Erythroblast (primary cell): Measurements from ENCODE around the gene STK10.
A peak's percentile ranks its signal among the peaks of the same experiment; 100 is the strongest.

Source experiments
- DNase-seq, 2 experiments: peaks; one replicate each; lab custom pipeline; 2025; lab: John Stamatoyannopoulos, UW
- GATA1 ChIP-seq: IDR thresholded peaks from 2 replicates; pipeline ENCODE4 v1.6.1; 2011; ENCODE audit warnings: low read depth, mild to moderate bottlenecking, control low read depth, low read length, moderate library complexity
- POLR2A ChIP-seq: IDR thresholded peaks from 2 replicates; pipeline ENCODE4 v1.6.1; 2011; ENCODE audit warnings: mild to moderate bottlenecking, low read length

STK10 gene

DNA sequence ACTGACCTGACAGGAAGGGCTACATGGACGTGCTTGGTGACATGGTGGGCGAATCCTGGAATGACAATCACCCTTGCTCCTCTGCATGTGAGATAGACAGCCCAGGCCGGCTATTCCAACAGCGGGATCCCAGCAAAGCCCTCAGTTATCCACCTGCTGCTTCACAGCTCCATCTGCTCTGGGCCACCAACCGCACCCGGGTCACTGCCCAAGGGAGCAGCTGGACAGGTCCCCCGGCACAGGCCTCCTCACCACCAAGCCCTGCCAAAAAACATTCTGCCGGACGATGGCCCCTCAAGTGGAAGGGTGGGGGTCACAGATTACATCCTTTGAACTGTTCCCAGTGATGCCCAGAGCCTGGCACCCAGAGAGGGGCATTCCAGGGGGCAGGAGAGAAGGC lies 39.6 kb downstream of the STK10 start:
- DNase-seq: no peak
- TF ChIP-seq GATA1: no peak
- TF ChIP-seq POLR2A: no peak

- peak; percentile 86 to 93 for DNase-seq
- TF ChIP-seq POLR2A (peak; percentile 34), GATA1 (no peak)
These were observed 40.2 kb downstream of the STK10 start for GRCh38 chr5:172147857-172148256.

- TF ChIP-seq GATA1 (no peak), POLR2A (no peak)
- no peak for DNase-seq
These were observed 41.3 kb downstream of the STK10 start for GRCh38 chr5:172146748-172147092.

DNA sequence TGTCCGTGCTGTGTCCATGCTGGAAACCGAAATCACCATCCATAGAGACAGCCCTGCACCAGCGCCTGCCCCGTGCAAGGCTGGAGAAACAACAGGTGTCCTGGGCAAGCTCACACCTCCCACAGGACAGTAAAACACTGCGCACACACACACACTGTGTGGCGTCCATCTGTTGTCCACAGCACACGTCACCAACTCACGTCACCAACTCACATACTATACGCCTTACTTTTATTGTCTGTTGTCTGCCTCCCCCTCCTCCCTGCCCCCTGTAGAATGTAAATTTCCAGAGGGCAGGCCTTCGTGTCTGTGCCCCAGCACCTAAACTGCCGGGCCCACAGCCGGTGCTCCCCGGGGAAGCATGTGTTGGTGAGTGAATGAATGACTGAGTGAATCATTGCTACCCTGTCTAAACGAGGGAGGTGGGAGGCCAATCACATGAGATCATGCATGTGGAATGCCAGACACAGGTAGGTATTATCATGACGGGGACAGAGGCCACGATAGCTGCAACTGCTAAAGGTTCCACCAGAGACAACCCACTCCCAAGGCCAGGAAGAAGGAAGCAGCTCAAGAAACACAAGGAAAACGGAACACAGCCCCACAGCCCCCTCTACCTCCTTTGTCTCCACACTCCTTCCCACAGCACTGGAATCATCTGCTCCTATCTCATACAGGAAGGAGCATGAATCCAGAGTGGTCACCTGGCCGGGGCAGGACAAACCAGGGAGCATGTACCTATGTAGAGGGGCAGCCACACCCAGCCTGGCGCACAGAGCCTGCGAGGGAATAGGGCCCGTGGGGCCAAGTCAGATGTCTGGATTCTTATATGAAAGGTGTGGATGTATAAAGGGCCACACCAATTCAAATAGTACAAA lies 41.9 kb downstream of the STK10 start:
- peak in 1 of 2 experiments; percentile 32 for DNase-seq
- no peak for TF ChIP-seq GATA1
- TF ChIP-seq POLR2A: no peak

DNA sequence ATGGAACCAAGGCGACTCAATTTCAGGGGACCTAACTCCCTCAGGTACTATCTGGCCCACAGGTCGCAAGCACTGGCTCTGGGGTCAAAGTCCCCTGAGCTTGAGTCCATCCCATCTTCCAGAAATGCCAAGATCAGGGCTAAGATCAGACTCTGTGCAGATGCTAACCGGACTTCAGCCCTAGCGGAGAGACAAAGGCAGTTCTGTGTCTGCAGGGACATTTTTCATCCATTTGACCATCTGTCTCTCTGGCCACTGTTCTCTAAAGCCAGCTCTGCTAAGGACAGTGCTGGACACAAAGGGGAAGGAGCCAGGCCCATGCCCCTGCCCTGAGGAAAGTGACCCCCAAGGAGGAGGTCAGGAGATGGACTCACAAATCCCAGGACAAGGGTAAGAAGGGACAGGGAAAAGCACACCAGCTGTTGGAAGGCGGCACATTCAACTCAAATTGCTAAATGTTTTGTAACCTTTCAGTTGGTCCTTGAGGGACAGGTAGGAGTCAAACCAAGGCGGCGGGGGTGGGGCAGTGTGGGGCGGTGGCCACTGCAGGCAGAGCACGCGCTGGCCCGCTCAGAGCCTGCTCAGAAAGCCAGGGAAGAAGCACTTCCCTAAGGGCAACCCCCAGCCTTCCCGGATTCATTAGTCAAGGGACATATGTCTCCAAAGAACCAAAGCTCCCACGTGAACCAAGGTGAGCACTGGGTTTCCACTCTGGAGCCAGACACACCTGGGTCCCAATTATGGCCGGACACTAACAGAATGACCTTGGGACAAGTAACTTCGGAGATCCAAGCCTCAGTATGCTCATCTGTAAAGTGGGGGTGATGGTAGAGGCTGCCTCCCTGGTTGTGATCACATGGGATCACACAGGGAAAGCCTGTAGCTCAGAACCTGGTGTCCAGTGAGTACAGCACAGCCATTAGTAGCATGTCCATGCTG lies 42.8 kb downstream of the STK10 start:
- peak in 1 of 2 experiments; percentile 53 for DNase-seq

GRCh38 chr5:172144291-172144815 lies 43.7 kb downstream of the STK10 start:
- TF ChIP-seq GATA1 (no peak), POLR2A (peak; percentile 66)

More for the DNA sequence above, 42.8 kb downstream of the STK10 start:
- no peak for TF ChIP-seq POLR2A
- TF ChIP-seq GATA1: no peak

DNA sequence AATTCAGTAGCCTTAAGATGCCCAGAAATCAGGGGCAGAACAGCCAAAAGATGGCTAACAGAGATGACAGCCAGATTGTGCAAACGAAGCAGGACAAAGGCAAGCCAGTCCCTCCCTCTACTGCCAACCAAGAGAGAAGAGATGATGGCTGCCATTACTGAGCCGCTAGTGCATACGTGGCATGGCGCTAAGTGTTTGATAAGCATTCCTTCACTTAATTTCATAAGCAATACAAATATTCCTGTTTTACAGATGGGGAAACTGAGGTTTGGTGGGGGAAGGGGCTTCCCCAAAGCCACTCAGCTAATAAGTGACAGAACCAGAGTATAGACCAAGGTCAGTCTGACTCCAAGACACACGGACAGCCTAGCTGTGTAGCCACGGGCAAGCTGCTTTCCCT lies 44.1 kb downstream of the STK10 start:
- TF ChIP-seq GATA1: no peak
- TF ChIP-seq POLR2A: no peak
- peak in 1 of 2 experiments; percentile 59 for DNase-seq

More at GRCh38 chr5:172144291-172144815, 43.7 kb downstream of the STK10 start:
- peak; percentile 93 to 98 for DNase-seq

- DNase-seq: peak; percentile 83 to 95
- peak; percentile 84 for TF ChIP-seq GATA1
- no peak for TF ChIP-seq POLR2A
These were observed 45.3 kb downstream of the STK10 start for GRCh38 chr5:172142709-172143215.

GRCh38 chr5:172141949-172142319 lies 46.1 kb downstream of the STK10 start:
- TF ChIP-seq GATA1: no peak
- no peak for TF ChIP-seq POLR2A
- DNase-seq: peak; percentile 62 to 63

DNA sequence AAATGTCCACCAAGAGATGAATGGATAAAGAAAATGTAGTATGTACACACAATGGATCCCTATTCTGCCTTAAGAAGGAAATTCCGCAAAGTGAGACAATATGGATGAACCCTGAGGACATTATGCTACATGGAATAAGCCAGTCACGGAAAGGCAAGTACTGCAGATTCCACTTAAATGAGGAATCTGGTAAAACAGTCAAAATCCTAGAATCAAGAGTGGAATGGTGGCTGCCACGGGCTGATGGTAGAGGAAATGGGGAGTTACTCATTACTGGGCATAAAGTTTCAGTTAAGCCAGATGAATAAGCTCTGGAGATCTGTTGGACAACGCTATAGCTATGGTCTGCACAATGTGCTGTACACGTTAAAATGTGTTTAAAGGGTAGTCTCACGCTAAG lies 47.2 kb downstream of the STK10 start:
- DNase-seq: no peak
- TF ChIP-seq GATA1 (no peak), POLR2A (no peak)

- DNase-seq: no peak
- TF ChIP-seq POLR2A (no peak), GATA1 (no peak)
These were observed 47.9 kb downstream of the STK10 start for GRCh38 chr5:172140120-172140519.

- DNase-seq: no peak
- no peak for TF ChIP-seq GATA1
- no peak for TF ChIP-seq POLR2A
These were observed 51.0 kb downstream of the STK10 start for GRCh38 chr5:172137046-172137445.

GRCh38 chr5:172133359-172134029 lies 54.5 kb downstream of the STK10 start:
- DNase-seq: peak in 1 of 2 experiments; percentile 14
- TF ChIP-seq POLR2A (no peak), GATA1 (no peak)
